Keratinocyte (primary cell): ENCODE results near the gene YDJC. TPM values are rescaled to one million over a fixed set of nuclear protein-coding genes. Genes with fewer than 3 reads are reported as not detected.

Experiments used
- DNase-seq: peaks from one replicate; pipeline ENCODE4 v3.0.0-alpha.2; 2011; ENCODE audit warnings: low read depth, missing footprints, low spot score
- FAIRE-seq: peaks from 2 replicates; lab custom pipeline; 2011; peaks lifted over from hg19 to GRCh38; lab: Jason Lieb, UNC
- H2AFZ ChIP-seq: 2 replicates; pipeline ENCODE4 v1.6.0; 2012; ENCODE audit warnings: low read length, control low read depth, inconsistent platforms; ENCODE audit not compliant: control insufficient read depth
- H3K27ac ChIP-seq: 2 replicates; pipeline ENCODE4 v1.5.1; 2011; ENCODE audit warnings: low read length; ENCODE audit not compliant: control insufficient read depth, insufficient read depth
- H3K27me3 ChIP-seq: 3 replicates; pipeline ENCODE4 v1.6.0; 2011; ENCODE audit warnings: low read length; ENCODE audit not compliant: control insufficient read depth, insufficient read depth; ENCODE audit errors: extremely low read depth
- H3K36me3 ChIP-seq, 2 experiments: 2 replicates in 1 of 2; 3 replicates in 1 of 2; pipeline ENCODE4 v1.5.1; 2011; ENCODE audit warnings: low read length in 2 of 2, mild to moderate bottlenecking in 1 of 2; ENCODE audit not compliant: control insufficient read depth in 2 of 2, insufficient read depth in 2 of 2; ENCODE audit errors: extremely low read depth in 1 of 2
- H3K4me1 ChIP-seq: 3 replicates; pipeline ENCODE4 v1.5.1; 2011; ENCODE audit warnings: low read length; ENCODE audit not compliant: control insufficient read depth, insufficient read depth; ENCODE audit errors: extremely low read depth
- H3K4me2 ChIP-seq: 3 replicates; pipeline ENCODE4 v1.6.0; 2011; ENCODE audit warnings: low read depth, low read length; ENCODE audit not compliant: control insufficient read depth, insufficient read depth; ENCODE audit errors: extremely low read depth
- H3K4me3 ChIP-seq, 3 experiments: fragments of 200-600 bp in 1 of 3; sonication (generic) in 1 of 3; 2 replicates in 2 of 3; 3 replicates in 1 of 3; pipeline ENCODE4 v1.5.1; 2011 to 2016; ENCODE audit warnings: low read length in 3 of 3, mild to moderate bottlenecking in 3 of 3, control low read depth in 2 of 3, inconsistent platforms in 1 of 3, low read depth in 1 of 3, mixed read lengths in 1 of 3, mixed run types in 1 of 3, moderate library complexity in 1 of 3; ENCODE audit not compliant: control insufficient read depth in 2 of 3, insufficient read depth in 2 of 3; ENCODE audit errors: extremely low read depth in 1 of 3
- H3K79me2 ChIP-seq: 2 replicates; pipeline ENCODE4 v1.6.0; 2012; ENCODE audit warnings: low read length; ENCODE audit not compliant: control insufficient read depth, insufficient read depth
- H3K9ac ChIP-seq: 3 replicates; pipeline ENCODE4 v1.6.0; 2011; ENCODE audit warnings: low read length; ENCODE audit not compliant: control insufficient read depth, insufficient read depth; ENCODE audit errors: extremely low read depth
- H3K9me1 ChIP-seq: 3 replicates; pipeline ENCODE4 v1.6.0; 2011; ENCODE audit warnings: low read length; ENCODE audit not compliant: control insufficient read depth, insufficient read depth; ENCODE audit errors: extremely low read depth
- H3K9me3 ChIP-seq: 2 replicates; pipeline ENCODE4 v1.5.1; 2012; ENCODE audit warnings: low read depth, low read length; ENCODE audit not compliant: control insufficient read depth
- H4K20me1 ChIP-seq: 3 replicates; pipeline ENCODE4 v1.6.0; 2011; ENCODE audit warnings: low read length; ENCODE audit not compliant: control insufficient read depth, insufficient read depth; ENCODE audit errors: extremely low read depth
- EZH2 ChIP-seq: IDR thresholded peaks from one replicate; pipeline ENCODE4 v1.6.1; 2012; ENCODE audit warnings: inconsistent platforms, mild to moderate bottlenecking, low read length, moderate library complexity
- dilution Hi-C: fragments of 300-500 bp; cut with MboI; formaldehyde crosslinking; loops from one replicate; pipeline ENCODE4 v1.7.0; 2020; ENCODE audit warnings: low sequenced_read_pairs; ENCODE audit not compliant: extremely low pct_ligation_motif_present
- polyA plus RNA-seq, 5 experiments: library from polyadenylated mRNA; depleted of rRNA in 3 of 5; stranded (reverse) in 3 of 5; stranded (forward) in 1 of 5; unstranded in 1 of 5; fragments of >200 nt; gene quantifications; 1 replicate in 1 of 5; 2 replicates in 3 of 5; 3 replicates in 1 of 5; pipeline versions ENCODE4 v1.2.1 to v1.2.3, GENCODE V29; 2011 to 2012; ENCODE audit warnings: missing spikeins in 2 of 5, low read depth in 1 of 5, low replicate concordance in 1 of 5
- TF ChIP-seq, protein P1 (sequence below), 3 experiments: IDR thresholded peaks in 1 of 3; conservative IDR thresholded peaks in 1 of 3; optimal IDR thresholded peaks in 1 of 3; 2 replicates in 2 of 3; 3 replicates in 1 of 3; pipeline versions ENCODE3 to v1.5.1; 2011; ENCODE audit warnings: low read length in 3 of 3, mild to moderate bottlenecking in 3 of 3, moderate library complexity in 2 of 3, control low read depth in 1 of 3, inconsistent platforms in 1 of 3; ENCODE audit not compliant: insufficient read depth in 2 of 3; ENCODE audit errors: extremely low read depth in 1 of 3

Gene YDJC
- polyA plus RNA-seq, 1 donor (not counting 4 experiments of a cell fraction or from before 2014, with no cell fraction given): 18.2 TPM

DNA sequence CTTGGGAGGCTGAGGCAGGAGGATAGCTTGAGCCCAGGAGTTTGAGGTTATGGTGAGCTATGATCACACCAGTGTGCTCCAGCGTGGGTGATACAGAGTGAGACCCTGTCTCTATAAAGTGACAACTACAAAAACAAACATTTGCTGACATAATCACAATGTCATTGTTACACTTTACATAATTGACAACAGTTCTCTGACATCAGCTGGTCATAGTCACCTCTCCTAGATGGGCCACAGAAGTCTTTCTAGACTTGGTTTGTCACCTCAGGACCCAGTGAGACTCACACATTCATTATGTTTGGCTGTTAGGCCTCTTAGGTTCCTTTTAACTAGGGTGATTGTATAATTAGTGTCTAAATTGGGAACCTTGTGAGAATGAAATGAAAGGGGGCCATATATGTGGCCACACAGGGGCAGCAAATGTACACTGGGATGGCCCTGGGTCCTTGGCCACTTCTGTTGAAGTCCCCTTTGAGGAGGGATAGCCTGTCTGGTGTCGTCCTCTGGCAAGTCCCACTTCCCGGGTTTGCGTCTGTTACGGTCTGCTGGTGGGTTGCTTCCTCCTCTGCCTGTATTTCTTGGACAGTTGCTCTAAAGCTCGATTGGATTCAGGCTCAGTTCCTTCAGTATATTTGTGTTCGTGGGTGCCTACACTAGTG, 30.2 kb upstream of the YDJC start:
- DNase-seq (no peak), FAIRE-seq (no peak)
- no peak overlapping the region for H3K4me3 ChIP-seq
- no peaks in the 10 kb centered on the region for H3K36me3 ChIP-seq
- H3K9me1 ChIP-seq: no peaks in the 10 kb centered on the region
- dilution Hi-C loops: no loop called here
- H2AFZ ChIP-seq: no peak overlapping the region
- peaks cover 9% of the 10 kb centered on the region for H3K27me3 ChIP-seq
- no peak overlapping the region for H3K9ac ChIP-seq
- no peak overlapping the region for H3K27ac ChIP-seq
- H3K4me2 ChIP-seq: no peak overlapping the region
- H3K9me3 ChIP-seq: no peaks in the 10 kb centered on the region
- TF ChIP-seq, protein P1, sequence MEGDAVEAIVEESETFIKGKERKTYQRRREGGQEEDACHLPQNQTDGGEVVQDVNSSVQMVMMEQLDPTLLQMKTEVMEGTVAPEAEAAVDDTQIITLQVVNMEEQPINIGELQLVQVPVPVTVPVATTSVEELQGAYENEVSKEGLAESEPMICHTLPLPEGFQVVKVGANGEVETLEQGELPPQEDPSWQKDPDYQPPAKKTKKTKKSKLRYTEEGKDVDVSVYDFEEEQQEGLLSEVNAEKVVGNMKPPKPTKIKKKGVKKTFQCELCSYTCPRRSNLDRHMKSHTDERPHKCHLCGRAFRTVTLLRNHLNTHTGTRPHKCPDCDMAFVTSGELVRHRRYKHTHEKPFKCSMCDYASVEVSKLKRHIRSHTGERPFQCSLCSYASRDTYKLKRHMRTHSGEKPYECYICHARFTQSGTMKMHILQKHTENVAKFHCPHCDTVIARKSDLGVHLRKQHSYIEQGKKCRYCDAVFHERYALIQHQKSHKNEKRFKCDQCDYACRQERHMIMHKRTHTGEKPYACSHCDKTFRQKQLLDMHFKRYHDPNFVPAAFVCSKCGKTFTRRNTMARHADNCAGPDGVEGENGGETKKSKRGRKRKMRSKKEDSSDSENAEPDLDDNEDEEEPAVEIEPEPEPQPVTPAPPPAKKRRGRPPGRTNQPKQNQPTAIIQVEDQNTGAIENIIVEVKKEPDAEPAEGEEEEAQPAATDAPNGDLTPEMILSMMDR (optimal IDR thresholded peaks at IDR 0.05 in 1 of 3, IDR thresholded peaks at IDR 0.05 in 1 of 3, conservative IDR thresholded peaks at IDR 0.05 in 1 of 3; ENCODE audit: extremely low read depth in 1 of 3, insufficient read depth in 2 of 3, low read length in 3 of 3): no peak
- no peak for TF ChIP-seq EZH2
- no peaks in the 10 kb centered on the region for H3K79me2 ChIP-seq
- H3K4me1 ChIP-seq: no peaks in the 10 kb centered on the region
- no peaks in the 10 kb centered on the region for H4K20me1 ChIP-seq

GRCh38 chr22:21657360-21658032, 27.7 kb upstream of the YDJC start:
- peak overlapping the region; percentile 80 for H2AFZ ChIP-seq
- H3K4me2 ChIP-seq: peak overlapping the region; percentile 78
- TF ChIP-seq, protein P1 (optimal IDR thresholded peaks at IDR 0.05 in 1 of 3, IDR thresholded peaks at IDR 0.05 in 1 of 3, conservative IDR thresholded peaks at IDR 0.05 in 1 of 3; ENCODE audit: extremely low read depth in 1 of 3, insufficient read depth in 2 of 3, low read length in 3 of 3): no peak
- no peaks in the 10 kb centered on the region for H3K9me1 ChIP-seq
- DNase-seq (no peak), FAIRE-seq (no peak)
- H3K4me3 ChIP-seq: peak overlapping the region; percentile 41 to 54 (median 53)
- H3K27me3 ChIP-seq: peaks cover 9% of the 10 kb centered on the region
- no peaks in the 10 kb centered on the region for H4K20me1 ChIP-seq
- H3K4me1 ChIP-seq: no peaks in the 10 kb centered on the region
- dilution Hi-C loops: no loop called here
- no peak overlapping the region for H3K9ac ChIP-seq
- H3K36me3 ChIP-seq: no peaks in the 10 kb centered on the region
- H3K9me3 ChIP-seq: no peaks in the 10 kb centered on the region
- no peak overlapping the region for H3K27ac ChIP-seq
- no peaks in the 10 kb centered on the region for H3K79me2 ChIP-seq
